Measurements from ENCODE around the gene LRIG1. TPM values are rescaled to one million over a fixed set of nuclear protein-coding genes. Genes with fewer than 3 reads are reported as not detected.
A peak's percentile ranks its signal among the peaks of the same experiment; 100 is the strongest.

LRIG1 gene
- total RNA-seq, 1 donor from 2014 or later = 169 TPM

DNA sequence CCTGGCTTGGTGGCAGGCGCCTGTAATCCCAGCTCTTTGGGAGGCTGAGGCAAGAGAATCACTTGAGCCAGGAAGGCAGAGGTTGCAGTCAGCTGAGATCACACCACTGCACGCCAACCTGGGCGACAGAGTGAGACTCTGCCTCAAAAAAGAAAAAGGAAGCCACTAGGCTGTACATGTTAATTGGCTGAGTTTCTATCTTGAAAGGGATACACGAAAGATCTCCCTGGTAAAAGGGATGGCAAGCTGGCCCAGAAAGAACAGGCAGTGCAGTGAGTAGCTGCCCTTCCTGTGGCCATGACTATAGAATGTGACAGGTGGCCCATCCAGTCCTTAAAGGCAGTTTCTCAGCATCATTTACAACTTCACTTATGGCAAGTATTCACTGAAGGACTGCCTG lies 12.3 kb downstream of the LRIG1 start:
- no peaks in the 10 kb centered on the region for H3K9me3 Mint-ChIP-seq
- peak overlapping the region; percentile 24 for H3K27ac ChIP-seq
- no peak overlapping the region for H2AFZ ChIP-seq (replicated peaks)
- H3K4me3 Mint-ChIP-seq = no peak overlapping the region
- H4K20me1 ChIP-seq (ENCODE audit: low read depth) = peaks cover 100% of the 10 kb centered on the region
- H3K9me3 ChIP-seq (ENCODE audit: low read depth) = no peaks in the 10 kb centered on the region
- H3K4me1 ChIP-seq = peaks cover 96% of the 10 kb centered on the region
- peaks cover 55% of the 10 kb centered on the region for H3F3A ChIP-seq (ENCODE audit: low read depth)
- H3K36me3 Mint-ChIP-seq = peaks cover 13% of the 10 kb centered on the region
- no peaks in the 10 kb centered on the region for H3K36me3 ChIP-seq
- no peaks in the 10 kb centered on the region for H3K27me3 ChIP-seq
- peaks cover 100% of the 10 kb centered on the region for H3K79me2 ChIP-seq (ENCODE audit: low read depth)
- H3K4me1 Mint-ChIP-seq = peaks cover 83% of the 10 kb centered on the region
- DNase-seq (ENCODE audit: low spot score) = no peak
- TF ChIP-seq EZH2phosphoT487 (IDR thresholded peaks at IDR 0.05) (no peak), EZH2 (IDR thresholded peaks at IDR 0.05) (no peak)
- TF ChIP-seq, protein P1, sequence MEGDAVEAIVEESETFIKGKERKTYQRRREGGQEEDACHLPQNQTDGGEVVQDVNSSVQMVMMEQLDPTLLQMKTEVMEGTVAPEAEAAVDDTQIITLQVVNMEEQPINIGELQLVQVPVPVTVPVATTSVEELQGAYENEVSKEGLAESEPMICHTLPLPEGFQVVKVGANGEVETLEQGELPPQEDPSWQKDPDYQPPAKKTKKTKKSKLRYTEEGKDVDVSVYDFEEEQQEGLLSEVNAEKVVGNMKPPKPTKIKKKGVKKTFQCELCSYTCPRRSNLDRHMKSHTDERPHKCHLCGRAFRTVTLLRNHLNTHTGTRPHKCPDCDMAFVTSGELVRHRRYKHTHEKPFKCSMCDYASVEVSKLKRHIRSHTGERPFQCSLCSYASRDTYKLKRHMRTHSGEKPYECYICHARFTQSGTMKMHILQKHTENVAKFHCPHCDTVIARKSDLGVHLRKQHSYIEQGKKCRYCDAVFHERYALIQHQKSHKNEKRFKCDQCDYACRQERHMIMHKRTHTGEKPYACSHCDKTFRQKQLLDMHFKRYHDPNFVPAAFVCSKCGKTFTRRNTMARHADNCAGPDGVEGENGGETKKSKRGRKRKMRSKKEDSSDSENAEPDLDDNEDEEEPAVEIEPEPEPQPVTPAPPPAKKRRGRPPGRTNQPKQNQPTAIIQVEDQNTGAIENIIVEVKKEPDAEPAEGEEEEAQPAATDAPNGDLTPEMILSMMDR (IDR thresholded peaks at IDR 0.05) = no peak
- H3K4me3 ChIP-seq = no peak overlapping the region
- no peak overlapping the region for H3K27ac Mint-ChIP-seq
- H3K9ac ChIP-seq = no peak overlapping the region
- H3K4me2 ChIP-seq = peak overlapping the region; percentile 97
- H3K27me3 Mint-ChIP-seq (ENCODE audit: insufficient read depth, low read depth) = no peaks in the 10 kb centered on the region

DNA sequence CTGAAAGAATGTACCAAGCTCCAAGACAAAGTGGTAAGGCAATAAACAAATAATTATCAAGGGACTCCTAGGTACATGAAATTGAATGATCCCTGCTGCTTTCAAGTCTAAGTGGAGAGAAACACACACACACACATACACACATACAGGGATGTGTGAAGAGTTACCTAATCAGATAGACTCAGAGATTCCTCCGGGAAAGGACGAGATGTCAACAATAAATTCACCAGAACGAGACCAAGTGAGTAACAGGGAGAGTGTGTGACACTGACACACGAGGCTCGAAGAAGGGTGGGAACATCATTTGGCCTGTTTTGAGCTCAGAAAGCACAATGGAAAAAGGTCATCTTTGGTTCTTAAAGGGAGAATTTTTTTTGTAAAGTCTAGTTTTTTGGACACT lies 13.4 kb downstream of the LRIG1 start:
- Mint-ChIP-seq H3K4me3 (no peak overlapping the region), H3K27me3 (ENCODE audit: insufficient read depth, low read depth) (no peaks in the 10 kb centered on the region), H3K4me1 (peaks cover 81% of the 10 kb centered on the region), H3K36me3 (peaks cover 13% of the 10 kb centered on the region), H3K9me3 (no peaks in the 10 kb centered on the region), H3K27ac (peak overlapping the region; percentile 1)
- Histone ChIP-seq H3K27ac (peak overlapping the region; percentile 34), H3K9ac (no peak overlapping the region), H3K4me2 (peak overlapping the region; percentile 97), H3K4me1 (peaks cover 96% of the 10 kb centered on the region), H2AFZ (replicated peaks) (no peak overlapping the region), H3K27me3 (no peaks in the 10 kb centered on the region), H3F3A (ENCODE audit: low read depth) (peaks cover 45% of the 10 kb centered on the region), H4K20me1 (ENCODE audit: low read depth) (peaks cover 100% of the 10 kb centered on the region), H3K79me2 (ENCODE audit: low read depth) (peaks cover 100% of the 10 kb centered on the region), H3K4me3 (no peak overlapping the region), H3K36me3 (no peaks in the 10 kb centered on the region), H3K9me3 (ENCODE audit: low read depth) (no peaks in the 10 kb centered on the region)
- no peak for DNase-seq (ENCODE audit: low spot score)
- TF ChIP-seq, protein P1 (IDR thresholded peaks at IDR 0.05) = no peak
- TF ChIP-seq EZH2 (IDR thresholded peaks at IDR 0.05) (no peak), EZH2phosphoT487 (IDR thresholded peaks at IDR 0.05) (no peak)

DNA sequence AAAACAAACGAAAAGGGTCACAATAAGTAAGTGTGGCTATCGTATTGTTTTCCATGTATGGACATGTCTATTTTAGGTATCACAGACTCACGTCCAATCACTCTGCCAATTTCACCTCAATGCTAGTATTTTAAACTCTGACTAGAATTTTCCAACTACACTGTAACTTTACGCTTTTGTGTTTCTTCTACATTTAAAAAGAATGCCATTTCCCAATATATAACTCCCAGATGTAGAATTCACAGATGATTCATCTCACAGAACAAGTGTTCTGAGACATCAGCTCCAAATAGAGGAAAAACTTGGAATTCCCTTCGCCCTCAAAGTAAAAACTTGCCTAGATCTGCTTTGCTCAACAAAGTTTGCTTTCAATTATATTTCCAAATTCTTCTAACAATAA lies 14.2 kb downstream of the LRIG1 start:
- no peak overlapping the region for H3K4me3 Mint-ChIP-seq
- peaks cover 13% of the 10 kb centered on the region for H3K36me3 Mint-ChIP-seq
- Histone ChIP-seq H3F3A (ENCODE audit: low read depth) (peaks cover 37% of the 10 kb centered on the region), H3K9me3 (ENCODE audit: low read depth) (no peaks in the 10 kb centered on the region), H3K79me2 (ENCODE audit: low read depth) (peaks cover 100% of the 10 kb centered on the region), H4K20me1 (ENCODE audit: low read depth) (peaks cover 100% of the 10 kb centered on the region), H3K4me3 (no peak overlapping the region), H3K36me3 (no peaks in the 10 kb centered on the region), H3K4me2 (peak overlapping the region; percentile 97), H3K27ac (peak overlapping the region; percentile 34), H3K9ac (no peak overlapping the region), H3K4me1 (peaks cover 96% of the 10 kb centered on the region), H2AFZ (replicated peaks) (no peak overlapping the region), H3K27me3 (no peaks in the 10 kb centered on the region)
- no peaks in the 10 kb centered on the region for H3K9me3 Mint-ChIP-seq
- TF ChIP-seq EZH2 (IDR thresholded peaks at IDR 0.05) = no peak
- no peak for TF ChIP-seq EZH2phosphoT487 (IDR thresholded peaks at IDR 0.05)
- TF ChIP-seq, protein P1 (IDR thresholded peaks at IDR 0.05) = no peak
- H3K4me1 Mint-ChIP-seq = peaks cover 78% of the 10 kb centered on the region
- H3K27me3 Mint-ChIP-seq (ENCODE audit: insufficient read depth, low read depth) = no peaks in the 10 kb centered on the region
- no peak overlapping the region for H3K27ac Mint-ChIP-seq
- no peak for DNase-seq (ENCODE audit: low spot score)

Data from neural progenitor cell (in vitro differentiated cells).